Cardiac muscle cell (in vitro differentiated cells and primary cell): Measurements from ENCODE around the gene VWA5B2. TPM values are rescaled to one million over a fixed set of nuclear protein-coding genes. Genes with fewer than 3 reads are reported as not detected.
"Not testable (repeated sequence)": the region's sequence is repeated elsewhere in the genome, so short reads cannot be mapped to it uniquely, and the experiment has no call there.

Source experiments
- DNase-seq, 2 donors: peaks; one replicate each; pipeline versions ENCODE4 v3.0.0 to v3.0.0-alpha.2; 2010 to 2017; ENCODE audit warnings: low read depth in 1 of 2, low spot score in 1 of 2
- H3K27ac ChIP-seq: fragments of 200-600 bp; sonication (generic); 2 replicates; pipeline ENCODE4 v1.5.1; 2016
- H3K27me3 ChIP-seq: fragments of 200-600 bp; sonication (generic); 2 replicates; pipeline ENCODE4 v1.6.0; 2016; ENCODE audit warnings: control low read depth
- H3K36me3 ChIP-seq: fragments of 200-600 bp; sonication (generic); 2 replicates; pipeline ENCODE4 v1.5.1; 2016; ENCODE audit warnings: control low read depth
- H3K4me1 ChIP-seq: fragments of 200-600 bp; sonication (generic); 2 replicates; pipeline ENCODE4 v1.8.1; 2017; ENCODE audit warnings: low read depth, mild to moderate bottlenecking, mixed run types
- H3K4me3 ChIP-seq: fragments of 200-600 bp; sonication (generic); 2 replicates; pipeline ENCODE4 v1.5.1; 2016; ENCODE audit warnings: mild to moderate bottlenecking
- H3K9me3 ChIP-seq: fragments of 200-600 bp; sonication (generic); 2 replicates; pipeline ENCODE4 v1.5.1; 2017; ENCODE audit warnings: low read depth, mild to moderate bottlenecking, control low read depth
- CTCF ChIP-seq: IDR thresholded peaks from 2 replicates; pipeline ENCODE4 v1.5.1; 2012; ENCODE audit warnings: low read depth, mild to moderate bottlenecking, low read length
- polyA plus RNA-seq: library from polyadenylated mRNA; unstranded; fragments of >200 nt; fragmentation: Nextera tagmentation; extraction: Ambion mirVana; gene quantifications from 2 replicates; pipeline ENCODE4 v1.2.1, GENCODE V29; 2016
- total RNA-seq: library from RNA; depleted of rRNA; stranded (reverse); fragments of >200 nt; gene quantifications from 2 replicates; pipeline ENCODE4 v1.2.3, GENCODE V29; 2016

VWA5B2 gene
- total and polyA plus RNA-seq, 2 experiments from 2014 or later, result not detected

DNA sequence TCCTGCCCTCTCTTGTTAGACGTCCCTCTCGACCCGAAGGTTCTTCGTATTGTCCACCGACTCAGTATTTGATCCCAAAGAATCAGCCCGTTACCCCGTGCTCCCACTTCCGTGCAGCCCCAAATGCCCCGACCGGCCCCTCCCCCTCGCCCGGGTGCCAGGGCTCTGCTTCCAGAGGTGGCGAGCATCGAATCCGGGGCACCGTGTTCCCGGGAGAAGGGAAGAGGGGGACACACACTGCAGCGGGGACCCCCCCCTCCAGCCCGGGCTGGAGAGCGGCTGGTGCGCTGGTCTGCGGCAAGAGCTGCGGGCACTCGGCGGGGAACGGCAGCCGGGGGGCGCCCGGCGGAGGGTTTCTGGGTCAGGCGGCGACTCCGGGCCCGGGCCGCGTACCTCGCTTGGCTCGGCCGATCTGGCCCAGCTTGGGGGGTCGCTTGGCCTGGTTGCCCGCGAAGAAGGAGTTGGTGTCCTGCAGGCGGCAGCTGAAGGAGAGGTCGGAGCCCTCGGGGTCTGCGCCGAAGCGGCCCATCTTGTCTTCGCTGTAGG lies 31.4 kb downstream of the VWA5B2 start:
- no peaks in the 10 kb centered on the region for H3K9me3 ChIP-seq
- H3K27ac ChIP-seq, result no peak overlapping the region
- H3K36me3 ChIP-seq, result no peaks in the 10 kb centered on the region
- no peak for DNase-seq
- H3K4me3 ChIP-seq, result peak overlapping the region; percentile 38
- H3K4me1 ChIP-seq, result peaks cover 4% of the 10 kb centered on the region
- TF ChIP-seq CTCF, result no peak
- H3K27me3 ChIP-seq, result peaks cover 83% of the 10 kb centered on the region

- DNase-seq, result peak; percentile 62 to 80
- peaks cover 4% of the 10 kb centered on the region for H3K4me1 ChIP-seq
- H3K27me3 ChIP-seq, result peaks cover 86% of the 10 kb centered on the region
- H3K4me3 ChIP-seq, result peak within 1 kb of the TSS; percentile 38
- no peak within 1 kb of the TSS for H3K27ac ChIP-seq
- H3K9me3 ChIP-seq, result no peaks in the 10 kb centered on the region
- H3K36me3 ChIP-seq, result no peaks in the 10 kb centered on the region
- no peak for TF ChIP-seq CTCF
Observed at GRCh38 chr3:184261270-184261853, 32.0 kb downstream of the VWA5B2 start, which contains the start of gene CAMK2N2. TSS of gene CAMK2N2 (minus strand) at chr3:184261553. CDS start at chr3:184261285, 268 bp downstream.

DNA sequence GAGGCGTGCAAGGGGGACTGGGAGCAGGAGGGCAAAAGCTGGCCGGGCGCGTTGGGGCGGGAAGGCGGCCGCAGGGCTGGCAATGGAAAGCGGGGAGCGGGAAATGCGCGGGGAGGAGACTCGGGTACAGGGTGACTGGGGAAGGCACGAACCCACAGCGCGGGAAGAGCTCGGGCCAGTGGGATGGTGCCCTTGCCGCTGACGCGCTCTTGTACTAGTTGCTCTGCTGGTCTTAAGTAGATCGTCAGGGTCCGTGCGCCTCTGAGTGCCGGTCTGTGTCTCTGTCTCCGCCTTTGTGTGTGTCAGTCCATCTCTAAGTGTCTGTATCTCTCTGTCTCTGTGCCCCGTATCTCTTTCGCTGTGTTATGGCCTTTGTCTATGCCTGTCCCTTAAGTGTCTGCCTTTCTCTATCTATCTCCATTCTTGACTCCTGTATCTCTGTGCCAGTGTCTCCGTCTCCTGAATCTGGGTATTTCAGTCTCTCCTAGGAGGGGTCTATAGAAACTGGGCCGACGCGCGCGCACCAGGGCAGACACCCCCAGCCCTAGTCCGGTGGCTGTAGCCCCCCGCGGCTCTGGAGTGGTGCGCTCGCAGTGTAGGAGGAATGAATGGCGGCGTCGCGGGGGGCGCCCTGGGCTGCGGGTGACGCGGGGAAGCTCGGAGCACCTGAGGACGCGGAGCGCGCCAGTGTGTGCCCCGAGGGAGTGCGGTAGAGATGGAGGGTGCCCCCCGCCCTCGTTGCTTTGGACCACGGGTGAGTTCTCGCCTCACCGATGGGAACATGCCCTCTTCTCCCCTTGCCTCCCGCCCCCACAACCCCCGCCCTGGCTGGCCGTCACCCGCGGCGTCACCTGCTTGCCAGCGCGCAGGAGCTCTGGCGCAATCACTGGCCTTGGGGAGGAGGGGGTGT lies 32.7 kb downstream of the VWA5B2 start:
- no peak for TF ChIP-seq CTCF
- no peaks in the 10 kb centered on the region for H3K9me3 ChIP-seq
- no peaks in the 10 kb centered on the region for H3K36me3 ChIP-seq
- peak overlapping the region; percentile 38 for H3K4me3 ChIP-seq
- peak in 1 of 2 donors; percentile 46 for DNase-seq
- H3K4me1 ChIP-seq, result peaks cover 4% of the 10 kb centered on the region
- no peak overlapping the region for H3K27ac ChIP-seq
- H3K27me3 ChIP-seq, result peaks cover 88% of the 10 kb centered on the region

GRCh38 chr3:184262764-184263179 lies 33.4 kb downstream of the VWA5B2 start:
- peaks cover 84% of the 10 kb centered on the region for H3K27me3 ChIP-seq
- TF ChIP-seq CTCF, result no peak
- DNase-seq, result no peak

DNA sequence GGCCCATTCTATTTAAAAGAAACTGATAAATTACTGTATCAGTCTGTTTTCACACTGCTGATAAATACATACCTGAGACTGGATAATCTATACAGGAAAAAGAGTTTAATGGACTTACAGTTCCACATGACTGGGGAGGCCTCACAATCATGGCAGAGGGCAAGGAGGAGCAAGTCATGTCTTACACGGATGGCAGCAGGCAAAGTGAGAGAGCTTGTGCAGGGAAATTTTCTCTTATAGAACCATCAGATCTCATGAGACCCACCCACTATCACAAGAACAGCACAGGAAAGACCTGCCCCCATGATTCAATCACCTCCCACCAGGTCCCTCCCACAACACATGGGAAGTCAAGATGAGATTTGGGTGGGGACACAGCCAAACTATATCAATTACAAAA lies 37.9 kb downstream of the VWA5B2 start:
- H3K27ac ChIP-seq, H3K4me3 ChIP-seq, H3K9me3 ChIP-seq, H3K36me3 ChIP-seq, H3K4me1 ChIP-seq, DNase-seq: not testable (repeated sequence)
- H3K27me3 ChIP-seq, result peaks cover 54% of the 10 kb centered on the region

More at GRCh38 chr3:184262764-184263179, 33.4 kb downstream of the VWA5B2 start:
- H3K36me3 ChIP-seq, result no peaks in the 10 kb centered on the region
- no peaks in the 10 kb centered on the region for H3K9me3 ChIP-seq
- H3K4me1 ChIP-seq, result peaks cover 4% of the 10 kb centered on the region
- no peak overlapping the region for H3K27ac ChIP-seq
- no peak overlapping the region for H3K4me3 ChIP-seq

- Histone ChIP-seq H3K9me3 (no peaks in the 10 kb centered on the region), H3K27ac (no peak overlapping the region), H3K27me3 (peaks cover 56% of the 10 kb centered on the region), H3K4me3 (no peak overlapping the region), H3K36me3 (no peaks in the 10 kb centered on the region), H3K4me1 (peaks cover 9% of the 10 kb centered on the region)
- no peak for TF ChIP-seq CTCF
- no peak for DNase-seq
Observed at GRCh38 chr3:184272269-184272668, 42.9 kb downstream of the VWA5B2 start.
